Measurements from ENCODE around the gene DAB1. TPM values are rescaled to one million over a fixed set of nuclear protein-coding genes. Genes with fewer than 3 reads are reported as not detected.

Gene DAB1
- total RNA-seq, 4 donors from 2014 or later = 0.48 to 1.2 TPM; not detected in 2

GRCh38 chr1:57133686-57134085 lies 290.2 kb downstream of the DAB1 start:
- DNase-seq = no peak
- H3K36me3 ChIP-seq = no peaks in the 10 kb centered on the region
- TF ChIP-seq POLR2A (IDR thresholded peaks at IDR 0.05) (no peak), EP300 (IDR thresholded peaks at IDR 0.05; ENCODE audit: low read depth) (no peak), POLR2AphosphoS5 (IDR thresholded peaks at IDR 0.05) (no peak), CTCF (IDR thresholded peaks at IDR 0.05) (no peak)
- 42 to 46% methylated on average over 1 of the region's 1 CpG for WGBS, 2 donors (ENCODE audit: low coverage in 1 of 2)
- H3K4me3 ChIP-seq = no peak overlapping the region
- H3K4me1 ChIP-seq = no peaks in the 10 kb centered on the region
- no peaks in the 10 kb centered on the region for H3K9me3 ChIP-seq
- intact Hi-C loops (cut with DNase I; ENCODE audit: low total_unique reads) (no loop called here), in situ Hi-C loops (cut with MboI; ENCODE audit: low pct_ligation_motif_present in 1 of 4, low pct_unique_long_range_greater_than_20kb in 1 of 4, low sequenced_read_pairs in 3 of 4) (no loop called here)
- H3K27ac ChIP-seq = no peak overlapping the region
- H3K27me3 ChIP-seq = no peaks in the 10 kb centered on the region

GRCh38 chr1:57132993-57133622 lies 290.8 kb downstream of the DAB1 start:
- intact Hi-C loops (cut with DNase I; ENCODE audit: low total_unique reads) = no loop called here
- no peak for TF ChIP-seq POLR2AphosphoS5 (IDR thresholded peaks at IDR 0.05)
- no peak for TF ChIP-seq EP300 (IDR thresholded peaks at IDR 0.05; ENCODE audit: low read depth)
- no peak for TF ChIP-seq CTCF (IDR thresholded peaks at IDR 0.05)
- no peak for TF ChIP-seq POLR2A (IDR thresholded peaks at IDR 0.05)
- WGBS, 2 donors (ENCODE audit: low coverage in 1 of 2) = 66 to 72% methylated on average over 3 to 4 of the region's 4 CpGs
- Histone ChIP-seq H3K9me3 (no peaks in the 10 kb centered on the region), H3K36me3 (no peaks in the 10 kb centered on the region), H3K27me3 (no peaks in the 10 kb centered on the region), H3K4me3 (no peak overlapping the region), H3K4me1 (no peaks in the 10 kb centered on the region), H3K27ac (no peak overlapping the region)
- in situ Hi-C loops (cut with MboI; ENCODE audit: low pct_ligation_motif_present in 1 of 4, low pct_unique_long_range_greater_than_20kb in 1 of 4, low sequenced_read_pairs in 3 of 4) = no loop called here
- DNase-seq = no peak

- intact Hi-C loops (cut with DNase I; ENCODE audit: low total_unique reads) (no loop called here), in situ Hi-C loops (cut with MboI; ENCODE audit: low pct_ligation_motif_present in 1 of 4, low pct_unique_long_range_greater_than_20kb in 1 of 4, low sequenced_read_pairs in 3 of 4) (no loop called here)
- Histone ChIP-seq H3K4me1 (no peaks in the 10 kb centered on the region), H3K9me3 (no peaks in the 10 kb centered on the region), H3K27me3 (no peaks in the 10 kb centered on the region), H3K27ac (no peak overlapping the region), H3K4me3 (no peak overlapping the region), H3K36me3 (no peaks in the 10 kb centered on the region)
- TF ChIP-seq CTCF (IDR thresholded peaks at IDR 0.05) (no peak), EP300 (IDR thresholded peaks at IDR 0.05; ENCODE audit: low read depth) (no peak), POLR2A (IDR thresholded peaks at IDR 0.05) (no peak)
- DNase-seq = no peak
- 68 to 73% methylated on average over 3 of the region's 3 CpGs for WGBS, 2 donors (ENCODE audit: low coverage in 1 of 2)
Observed at GRCh38 chr1:57131701-57132394, 292.0 kb downstream of the DAB1 start.

- Histone ChIP-seq H3K4me1 (no peaks in the 10 kb centered on the region), H3K27ac (no peak overlapping the region), H3K36me3 (no peaks in the 10 kb centered on the region), H3K9me3 (no peaks in the 10 kb centered on the region), H3K27me3 (no peaks in the 10 kb centered on the region), H3K4me3 (no peak overlapping the region)
- 21% methylated on average over 1 of the region's 1 CpG; no CpG with 5 or more reads in 1 of the 2 donors for WGBS, 2 donors (ENCODE audit: low coverage in 1 of 2)
- TF ChIP-seq POLR2A (IDR thresholded peaks at IDR 0.05) (no peak), POLR2AphosphoS5 (IDR thresholded peaks at IDR 0.05) (no peak), EP300 (IDR thresholded peaks at IDR 0.05; ENCODE audit: low read depth) (no peak), CTCF (IDR thresholded peaks at IDR 0.05) (no peak)
- in situ Hi-C loops (cut with MboI; ENCODE audit: low pct_ligation_motif_present in 1 of 4, low pct_unique_long_range_greater_than_20kb in 1 of 4, low sequenced_read_pairs in 3 of 4) = no loop called here
- DNase-seq = no peak
- intact Hi-C loops (cut with DNase I; ENCODE audit: low total_unique reads) = no loop called here
Observed at GRCh38 chr1:57131257-57131656, 292.6 kb downstream of the DAB1 start.

All from transverse colon (tissue), 4 donors.